ENCODE measurements around the gene SLC5A12.

GRCh38 chr11:26655287-26655686 lies 66.6 kb downstream of the SLC5A12 start:
- no peak for TF ChIP-seq CTCF (IDR thresholded peaks at IDR 0.05)
- TF ChIP-seq POLR2A (IDR thresholded peaks at IDR 0.05) = no peak
